ENCODE results near the gene LMOD3. TPM values are rescaled to one million over a fixed set of nuclear protein-coding genes. Genes with fewer than 3 reads are reported as not detected.

The LMOD3 gene
- polyA plus RNA-seq, 3 donors, result not detected

- 100% methylated on average over 1 of the region's 2 CpGs for WGBS (ENCODE audit: insufficient coverage)
- H3K4me3 Mint-ChIP-seq, result no peak overlapping the region
- TF ChIP-seq CTCF (IDR thresholded peaks at IDR 0.05), result no peak
- peaks cover 0 to 5% (median 3%) of the 10 kb centered on the region in 7 donors for H3K9me3 Mint-ChIP-seq
- no peak overlapping the region for H2AFZ ChIP-seq (ENCODE audit: insufficient read depth, low read depth, low read length, poor library complexity, severe bottlenecking)
- no peak overlapping the region for H3K27ac ChIP-seq (ENCODE audit: low read depth in 1 of 2, low read length in 2 of 2)
- no peaks in the 10 kb centered on the region for H4K20me1 ChIP-seq (ENCODE audit: insufficient read depth, low read length)
- no peaks in the 10 kb centered on the region for H3K4me1 Mint-ChIP-seq
- H3K9me3 ChIP-seq (replicated peaks in 1 of 2; ENCODE audit: control insufficient read depth in 1 of 2, insufficient read depth in 1 of 2, low read length in 2 of 2), result peaks cover 0 to 4% of the 10 kb centered on the region in 2 donors
- H3K4me1 ChIP-seq (ENCODE audit: control insufficient read depth in 1 of 2, insufficient read depth in 2 of 2, low read length in 2 of 2), result no peaks in the 10 kb centered on the region
- peaks cover 3 to 5% (median 3%) of the 10 kb centered on the region in 3 donors for H3K27me3 Mint-ChIP-seq (ENCODE audit: low read depth in 3 of 3)
- H3K9ac ChIP-seq (ENCODE audit: insufficient read depth, low read length, poor library complexity, severe bottlenecking), result no peak overlapping the region
- H3K27ac Mint-ChIP-seq, result peak overlapping the region in 1 of 7 donors; percentile 30
- no peak overlapping the region for H3K4me2 ChIP-seq (replicated peaks; ENCODE audit: extremely low read depth, low read length, poor library complexity, severe bottlenecking)
- H3K79me2 ChIP-seq (ENCODE audit: insufficient read depth, low read length), result no peaks in the 10 kb centered on the region
- no peaks in the 10 kb centered on the region for H3K36me3 Mint-ChIP-seq
- no peak overlapping the region for H3K4me3 ChIP-seq (replicated peaks in 1 of 3; ENCODE audit: low read depth in 2 of 3, low read length in 3 of 3)
- intact Hi-C loops (cut with micrococcal nuclease), result no loop called here
- H3K36me3 ChIP-seq (replicated peaks in 1 of 2; ENCODE audit: control insufficient read depth in 1 of 2, insufficient read depth in 2 of 2, low read length in 2 of 2), result no peaks in the 10 kb centered on the region
- H3K27me3 ChIP-seq (ENCODE audit: control insufficient read depth in 2 of 2, insufficient read depth in 2 of 2, low read length in 2 of 2), result no peaks in the 10 kb centered on the region
- DNase-seq, result no peak
These were observed 15.0 kb upstream of the LMOD3 start for GRCh38 chr3:69137412-69137811.

GRCh38 chr3:69137005-69137404 is 14.6 kb upstream of the LMOD3 start:
- H3K4me1 Mint-ChIP-seq, result no peaks in the 10 kb centered on the region
- H3K4me1 ChIP-seq (ENCODE audit: control insufficient read depth in 1 of 2, insufficient read depth in 2 of 2, low read length in 2 of 2), result no peaks in the 10 kb centered on the region
- intact Hi-C loops (cut with micrococcal nuclease), result no loop called here

More at GRCh38 chr3:69137005-69137404, 14.6 kb upstream of the LMOD3 start:
- H3K27me3 ChIP-seq (ENCODE audit: control insufficient read depth in 2 of 2, insufficient read depth in 2 of 2, low read length in 2 of 2), result no peaks in the 10 kb centered on the region
- H3K27ac ChIP-seq (ENCODE audit: low read depth in 1 of 2, low read length in 2 of 2), result no peak overlapping the region
- no peak for TF ChIP-seq CTCF (IDR thresholded peaks at IDR 0.05)
- H3K4me2 ChIP-seq (replicated peaks; ENCODE audit: extremely low read depth, low read length, poor library complexity, severe bottlenecking), result no peak overlapping the region
- no peak overlapping the region for H3K27ac Mint-ChIP-seq
- peaks cover 0 to 4% of the 10 kb centered on the region in 2 donors for H3K9me3 ChIP-seq (replicated peaks in 1 of 2; ENCODE audit: control insufficient read depth in 1 of 2, insufficient read depth in 1 of 2, low read length in 2 of 2)
- no peak overlapping the region for H3K4me3 Mint-ChIP-seq
- peaks cover 3 to 5% (median 3%) of the 10 kb centered on the region in 3 donors for H3K27me3 Mint-ChIP-seq (ENCODE audit: low read depth in 3 of 3)
- H4K20me1 ChIP-seq (ENCODE audit: insufficient read depth, low read length), result no peaks in the 10 kb centered on the region
- H3K36me3 Mint-ChIP-seq, result no peaks in the 10 kb centered on the region
- no peak for DNase-seq
- no peak overlapping the region for H3K9ac ChIP-seq (ENCODE audit: insufficient read depth, low read length, poor library complexity, severe bottlenecking)
- peaks cover 0 to 5% (median 4%) of the 10 kb centered on the region in 7 donors for H3K9me3 Mint-ChIP-seq
- no peaks in the 10 kb centered on the region for H3K36me3 ChIP-seq (replicated peaks in 1 of 2; ENCODE audit: control insufficient read depth in 1 of 2, insufficient read depth in 2 of 2, low read length in 2 of 2)
- H2AFZ ChIP-seq (ENCODE audit: insufficient read depth, low read depth, low read length, poor library complexity, severe bottlenecking), result no peak overlapping the region
- H3K4me3 ChIP-seq (replicated peaks in 1 of 3; ENCODE audit: low read depth in 2 of 3, low read length in 3 of 3), result no peak overlapping the region
- H3K79me2 ChIP-seq (ENCODE audit: insufficient read depth, low read length), result no peaks in the 10 kb centered on the region
